ENCODE measurements around the gene BLOC1S3. TPM values are rescaled to one million over a fixed set of nuclear protein-coding genes. Genes with fewer than 3 reads are reported as not detected.

BLOC1S3 gene
- polyA plus RNA-seq, 2 of the 4 experiments (the other 2 are of a cell fraction) = 7.5 to 12.2 TPM

DNA sequence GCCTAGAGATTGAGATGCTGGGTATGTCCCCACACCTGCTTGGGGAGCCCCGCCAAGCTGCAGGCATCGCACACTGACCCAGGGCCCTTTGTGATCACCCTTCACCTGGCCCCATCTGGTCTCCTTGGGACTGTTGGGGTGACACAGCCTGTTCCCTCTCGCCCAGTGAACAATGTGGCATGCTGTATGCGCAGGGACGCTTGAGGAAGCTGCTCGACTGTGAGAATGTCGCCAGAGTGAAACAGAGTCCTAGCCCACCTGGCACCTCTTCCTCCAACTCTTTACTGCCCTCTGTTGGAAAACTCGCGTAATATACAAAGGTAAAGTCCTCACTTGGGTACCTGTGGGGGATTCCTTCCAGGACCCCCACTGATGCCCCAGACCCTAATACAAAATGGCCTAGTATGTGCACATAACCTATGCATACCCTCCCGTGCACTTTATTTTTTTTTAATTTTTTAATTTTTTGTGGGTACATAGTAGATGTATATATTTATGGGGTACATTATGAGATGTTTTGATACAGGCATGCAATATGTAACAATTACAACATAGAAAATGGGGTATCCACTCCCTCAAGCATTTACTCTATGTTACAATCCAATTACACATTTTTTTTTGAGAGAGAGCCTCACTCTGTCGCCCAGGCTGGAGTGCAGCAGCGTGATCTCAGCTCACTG, 9.0 kb downstream of the BLOC1S3 start:
- peak; percentile 43 to 71; a peak in 4 of 6 replicates for ATAC-seq
- peak in 1 of 2 experiments; percentile 49 for DNase-seq (ENCODE audit: low read depth in 1 of 2, low spot score in 1 of 2)
- ChIA-PET CTCF (interaction anchor here (0.8 to 2.8 kb wide), 14 partner anchors 9 to 96 kb away, joined by 3 to 11 read pairs (median 4); partner anchors contain the start of genes BLOC1S3 and NKPD1), POLR2A (interaction anchor here (1.0 to 1.2 kb wide), 2 partner anchors 9 to 454 kb away, joined by 3 to 9 read pairs; partner anchors contain the start of genes BLOC1S3 and TRAPPC6A)
- H3K27ac ChIP-seq = no peak overlapping the region
- H3K4me3 ChIP-seq = no peak overlapping the region
- FAIRE-seq = no peak
- TF ChIP-seq CHD4 (IDR thresholded peaks at IDR 0.05; ENCODE audit: borderline replicate concordance) = no peak
- no peak for TF ChIP-seq RFX5 (IDR thresholded peaks at IDR 0.05)
- TF ChIP-seq EP300 (IDR thresholded peaks at IDR 0.05) = no peak
- TF ChIP-seq, protein P1, sequence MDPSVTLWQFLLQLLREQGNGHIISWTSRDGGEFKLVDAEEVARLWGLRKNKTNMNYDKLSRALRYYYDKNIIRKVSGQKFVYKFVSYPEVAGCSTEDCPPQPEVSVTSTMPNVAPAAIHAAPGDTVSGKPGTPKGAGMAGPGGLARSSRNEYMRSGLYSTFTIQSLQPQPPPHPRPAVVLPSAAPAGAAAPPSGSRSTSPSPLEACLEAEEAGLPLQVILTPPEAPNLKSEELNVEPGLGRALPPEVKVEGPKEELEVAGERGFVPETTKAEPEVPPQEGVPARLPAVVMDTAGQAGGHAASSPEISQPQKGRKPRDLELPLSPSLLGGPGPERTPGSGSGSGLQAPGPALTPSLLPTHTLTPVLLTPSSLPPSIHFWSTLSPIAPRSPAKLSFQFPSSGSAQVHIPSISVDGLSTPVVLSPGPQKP (IDR thresholded peaks at IDR 0.05; ENCODE audit: low read depth, low read length) = no peak
- TF ChIP-seq, protein P2, sequence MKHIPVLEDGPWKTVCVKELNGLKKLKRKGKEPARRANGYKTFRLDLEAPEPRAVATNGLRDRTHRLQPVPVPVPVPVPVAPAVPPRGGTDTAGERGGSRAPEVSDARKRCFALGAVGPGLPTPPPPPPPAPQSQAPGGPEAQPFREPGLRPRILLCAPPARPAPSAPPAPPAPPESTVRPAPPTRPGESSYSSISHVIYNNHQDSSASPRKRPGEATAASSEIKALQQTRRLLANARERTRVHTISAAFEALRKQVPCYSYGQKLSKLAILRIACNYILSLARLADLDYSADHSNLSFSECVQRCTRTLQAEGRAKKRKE (CRISPR knock-in tag; IDR thresholded peaks at IDR 0.05; ENCODE audit: low read depth) = no peak
- no peak for TF ChIP-seq ZSCAN20 (CRISPR knock-in tag; IDR thresholded peaks at IDR 0.05)
- no peak for TF ChIP-seq HDAC2 (IDR thresholded peaks at IDR 0.05)
- TF ChIP-seq, protein P3, sequence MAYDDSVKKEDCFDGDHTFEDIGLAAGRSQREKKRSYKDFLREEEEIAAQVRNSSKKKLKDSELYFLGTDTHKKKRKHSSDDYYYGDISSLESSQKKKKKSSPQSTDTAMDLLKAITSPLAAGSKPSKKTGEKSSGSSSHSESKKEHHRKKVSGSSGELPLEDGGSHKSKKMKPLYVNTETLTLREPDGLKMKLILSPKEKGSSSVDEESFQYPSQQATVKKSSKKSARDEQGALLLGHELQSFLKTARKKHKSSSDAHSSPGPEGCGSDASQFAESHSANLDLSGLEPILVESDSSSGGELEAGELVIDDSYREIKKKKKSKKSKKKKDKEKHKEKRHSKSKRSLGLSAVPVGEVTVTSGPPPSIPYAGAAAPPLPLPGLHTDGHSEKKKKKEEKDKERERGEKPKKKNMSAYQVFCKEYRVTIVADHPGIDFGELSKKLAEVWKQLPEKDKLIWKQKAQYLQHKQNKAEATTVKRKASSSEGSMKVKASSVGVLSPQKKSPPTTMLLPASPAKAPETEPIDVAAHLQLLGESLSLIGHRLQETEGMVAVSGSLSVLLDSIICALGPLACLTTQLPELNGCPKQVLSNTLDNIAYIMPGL (CRISPR knock-in tag; IDR thresholded peaks at IDR 0.05; ENCODE audit: borderline replicate concordance) = no peak
- peak; percentile 43 for TF ChIP-seq SMC3 (IDR thresholded peaks at IDR 0.05)
- TF ChIP-seq TP53 (CRISPR knock-in tag; IDR thresholded peaks at IDR 0.05) = no peak
- peak; percentile 49 to 61; a peak in 4 of 5 replicates for TF ChIP-seq RAD21 (conservative IDR thresholded peaks at IDR 0.05 in 1 of 2, IDR thresholded peaks at IDR 0.05 in 1 of 2)
- TF ChIP-seq, protein P4, sequence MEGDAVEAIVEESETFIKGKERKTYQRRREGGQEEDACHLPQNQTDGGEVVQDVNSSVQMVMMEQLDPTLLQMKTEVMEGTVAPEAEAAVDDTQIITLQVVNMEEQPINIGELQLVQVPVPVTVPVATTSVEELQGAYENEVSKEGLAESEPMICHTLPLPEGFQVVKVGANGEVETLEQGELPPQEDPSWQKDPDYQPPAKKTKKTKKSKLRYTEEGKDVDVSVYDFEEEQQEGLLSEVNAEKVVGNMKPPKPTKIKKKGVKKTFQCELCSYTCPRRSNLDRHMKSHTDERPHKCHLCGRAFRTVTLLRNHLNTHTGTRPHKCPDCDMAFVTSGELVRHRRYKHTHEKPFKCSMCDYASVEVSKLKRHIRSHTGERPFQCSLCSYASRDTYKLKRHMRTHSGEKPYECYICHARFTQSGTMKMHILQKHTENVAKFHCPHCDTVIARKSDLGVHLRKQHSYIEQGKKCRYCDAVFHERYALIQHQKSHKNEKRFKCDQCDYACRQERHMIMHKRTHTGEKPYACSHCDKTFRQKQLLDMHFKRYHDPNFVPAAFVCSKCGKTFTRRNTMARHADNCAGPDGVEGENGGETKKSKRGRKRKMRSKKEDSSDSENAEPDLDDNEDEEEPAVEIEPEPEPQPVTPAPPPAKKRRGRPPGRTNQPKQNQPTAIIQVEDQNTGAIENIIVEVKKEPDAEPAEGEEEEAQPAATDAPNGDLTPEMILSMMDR (IDR thresholded peaks at IDR 0.05) = peak; percentile 64
- TF ChIP-seq FOSB (CRISPR knock-in tag; IDR thresholded peaks at IDR 0.05) = no peak
- no peaks in the 10 kb centered on the region for H3K9me3 ChIP-seq
- WGBS (ENCODE audit: missing lambda C conversion rate) = 40% methylated on average over 12 of the region's 12 CpGs
- H3K4me1 ChIP-seq = no peaks in the 10 kb centered on the region
- H3K4me2 ChIP-seq = no peak overlapping the region

DNA sequence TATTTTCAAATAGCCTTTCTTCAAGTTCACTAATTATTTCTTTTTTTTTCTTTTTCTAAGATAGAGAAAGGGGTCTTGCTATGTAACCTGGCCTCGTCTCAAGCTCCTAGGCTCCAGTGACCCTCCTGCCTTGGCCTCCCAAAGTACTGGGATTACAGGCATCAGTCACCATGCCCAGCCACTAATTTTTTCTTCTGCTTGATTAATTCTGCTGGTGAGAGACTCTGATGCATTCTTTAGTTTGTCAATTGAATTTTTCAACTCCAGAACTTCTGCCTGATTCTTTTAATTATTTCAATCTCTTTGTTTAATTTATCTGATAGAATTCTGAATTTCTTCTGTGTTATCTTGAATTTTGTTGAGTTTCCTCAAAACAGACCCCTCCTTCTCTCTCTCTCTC, 11.4 kb downstream of the BLOC1S3 start:
- ATAC-seq = no peak
- Histone ChIP-seq H3K4me1 (no peaks in the 10 kb centered on the region), H3K9me3 (no peaks in the 10 kb centered on the region), H3K4me2 (no peak overlapping the region), H3K4me3 (no peak overlapping the region), H3K27ac (no peak overlapping the region)
- WGBS (ENCODE audit: missing lambda C conversion rate) = 52% methylated on average over 1 of the region's 1 CpG
- DNase-seq (ENCODE audit: low read depth in 1 of 2, low spot score in 1 of 2) = no peak
- no peak for FAIRE-seq
- ChIA-PET CTCF (interaction anchor here (0.6 kb wide), 1 partner anchor 15 kb away, joined by 3 read pairs; no protein-coding TSS in a partner anchor), POLR2A (no interaction called here)
- TF ChIP-seq CBX8 (IDR thresholded peaks at IDR 0.05) (no peak), MAFK (IDR thresholded peaks at IDR 0.05; ENCODE audit: partially characterized antibody) (no peak), RFX5 (IDR thresholded peaks at IDR 0.05) (no peak), GATA3 (IDR thresholded peaks at IDR 0.05; ENCODE audit: borderline replicate concordance) (no peak), ZC3H11A (IDR thresholded peaks at IDR 0.05) (no peak), RCOR1 (IDR thresholded peaks at IDR 0.05; ENCODE audit: low read depth, low read length) (no peak), RARB (CRISPR knock-in tag; IDR thresholded peaks at IDR 0.05) (no peak), CHD2 (IDR thresholded peaks at IDR 0.05; ENCODE audit: low read length, partially characterized antibody) (no peak), ZSCAN20 (CRISPR knock-in tag; IDR thresholded peaks at IDR 0.05) (no peak), POLR2A (IDR thresholded peaks at IDR 0.05; ENCODE audit: low read length) (no peak), KDM5A (IDR thresholded peaks at IDR 0.05) (no peak), JUN (IDR thresholded peaks at IDR 0.05) (no peak)
- TF ChIP-seq, protein P1 (IDR thresholded peaks at IDR 0.05; ENCODE audit: low read depth, low read length) = no peak
- TF ChIP-seq, protein P2 (CRISPR knock-in tag; IDR thresholded peaks at IDR 0.05; ENCODE audit: low read depth) = no peak
- TF ChIP-seq, protein P5, sequence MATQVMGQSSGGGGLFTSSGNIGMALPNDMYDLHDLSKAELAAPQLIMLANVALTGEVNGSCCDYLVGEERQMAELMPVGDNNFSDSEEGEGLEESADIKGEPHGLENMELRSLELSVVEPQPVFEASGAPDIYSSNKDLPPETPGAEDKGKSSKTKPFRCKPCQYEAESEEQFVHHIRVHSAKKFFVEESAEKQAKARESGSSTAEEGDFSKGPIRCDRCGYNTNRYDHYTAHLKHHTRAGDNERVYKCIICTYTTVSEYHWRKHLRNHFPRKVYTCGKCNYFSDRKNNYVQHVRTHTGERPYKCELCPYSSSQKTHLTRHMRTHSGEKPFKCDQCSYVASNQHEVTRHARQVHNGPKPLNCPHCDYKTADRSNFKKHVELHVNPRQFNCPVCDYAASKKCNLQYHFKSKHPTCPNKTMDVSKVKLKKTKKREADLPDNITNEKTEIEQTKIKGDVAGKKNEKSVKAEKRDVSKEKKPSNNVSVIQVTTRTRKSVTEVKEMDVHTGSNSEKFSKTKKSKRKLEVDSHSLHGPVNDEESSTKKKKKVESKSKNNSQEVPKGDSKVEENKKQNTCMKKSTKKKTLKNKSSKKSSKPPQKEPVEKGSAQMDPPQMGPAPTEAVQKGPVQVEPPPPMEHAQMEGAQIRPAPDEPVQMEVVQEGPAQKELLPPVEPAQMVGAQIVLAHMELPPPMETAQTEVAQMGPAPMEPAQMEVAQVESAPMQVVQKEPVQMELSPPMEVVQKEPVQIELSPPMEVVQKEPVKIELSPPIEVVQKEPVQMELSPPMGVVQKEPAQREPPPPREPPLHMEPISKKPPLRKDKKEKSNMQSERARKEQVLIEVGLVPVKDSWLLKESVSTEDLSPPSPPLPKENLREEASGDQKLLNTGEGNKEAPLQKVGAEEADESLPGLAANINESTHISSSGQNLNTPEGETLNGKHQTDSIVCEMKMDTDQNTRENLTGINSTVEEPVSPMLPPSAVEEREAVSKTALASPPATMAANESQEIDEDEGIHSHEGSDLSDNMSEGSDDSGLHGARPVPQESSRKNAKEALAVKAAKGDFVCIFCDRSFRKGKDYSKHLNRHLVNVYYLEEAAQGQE (IDR thresholded peaks at IDR 0.05) = no peak

Measured in A549 (cell line).